Measurements from ENCODE around the gene NCOA5.

- no peak for TF ChIP-seq ZNF671 (CRISPR knock-in tag; IDR thresholded peaks at IDR 0.05)
- no peak for TF ChIP-seq TCF7 (CRISPR knock-in tag; IDR thresholded peaks at IDR 0.05; ENCODE audit: low read depth)
- TF ChIP-seq CTCF (IDR thresholded peaks at IDR 0.05) = no peak
- TF ChIP-seq SMAD3 (CRISPR knock-in tag; IDR thresholded peaks at IDR 0.05; ENCODE audit: borderline replicate concordance) = no peak
- no peak for TF ChIP-seq RELA (CRISPR knock-in tag; IDR thresholded peaks at IDR 0.05; ENCODE audit: borderline replicate concordance)
- TF ChIP-seq, protein P1, sequence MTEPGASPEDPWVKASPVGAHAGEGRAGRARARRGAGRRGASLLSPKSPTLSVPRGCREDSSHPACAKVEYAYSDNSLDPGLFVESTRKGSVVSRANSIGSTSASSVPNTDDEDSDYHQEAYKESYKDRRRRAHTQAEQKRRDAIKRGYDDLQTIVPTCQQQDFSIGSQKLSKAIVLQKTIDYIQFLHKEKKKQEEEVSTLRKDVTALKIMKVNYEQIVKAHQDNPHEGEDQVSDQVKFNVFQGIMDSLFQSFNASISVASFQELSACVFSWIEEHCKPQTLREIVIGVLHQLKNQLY (CRISPR knock-in tag; IDR thresholded peaks at IDR 0.05) = no peak
- TF ChIP-seq FOXP1 (CRISPR knock-in tag; IDR thresholded peaks at IDR 0.05; ENCODE audit: borderline replicate concordance) = no peak
- no peak for TF ChIP-seq NFE2L1 (CRISPR knock-in tag; IDR thresholded peaks at IDR 0.05)
- no peak for TF ChIP-seq JUN (CRISPR knock-in tag; IDR thresholded peaks at IDR 0.05)
- no peak for TF ChIP-seq SMAD4 (CRISPR knock-in tag; IDR thresholded peaks at IDR 0.05)
- TF ChIP-seq ZBTB21 (CRISPR knock-in tag; IDR thresholded peaks at IDR 0.05; ENCODE audit: borderline replicate concordance) = no peak
Measured at GRCh38 chr20:46114449-46114848, 24.7 kb upstream of the NCOA5 start.
